ENCODE measurements around the gene CLRN3.

The CLRN3 gene

GRCh38 chr10:127877116-127877515 lies 15.6 kb downstream of the CLRN3 start:
- Histone ChIP-seq H3K9me3 (no peaks in the 10 kb centered on the region), H3K27me3 (no peaks in the 10 kb centered on the region), H3K36me3 (no peaks in the 10 kb centered on the region), H3K4me3 (ENCODE audit: low read depth, low read length) (no peak overlapping the region), H3K4me1 (no peaks in the 10 kb centered on the region)
- no peak for DNase-seq
- TF ChIP-seq, protein P1, sequence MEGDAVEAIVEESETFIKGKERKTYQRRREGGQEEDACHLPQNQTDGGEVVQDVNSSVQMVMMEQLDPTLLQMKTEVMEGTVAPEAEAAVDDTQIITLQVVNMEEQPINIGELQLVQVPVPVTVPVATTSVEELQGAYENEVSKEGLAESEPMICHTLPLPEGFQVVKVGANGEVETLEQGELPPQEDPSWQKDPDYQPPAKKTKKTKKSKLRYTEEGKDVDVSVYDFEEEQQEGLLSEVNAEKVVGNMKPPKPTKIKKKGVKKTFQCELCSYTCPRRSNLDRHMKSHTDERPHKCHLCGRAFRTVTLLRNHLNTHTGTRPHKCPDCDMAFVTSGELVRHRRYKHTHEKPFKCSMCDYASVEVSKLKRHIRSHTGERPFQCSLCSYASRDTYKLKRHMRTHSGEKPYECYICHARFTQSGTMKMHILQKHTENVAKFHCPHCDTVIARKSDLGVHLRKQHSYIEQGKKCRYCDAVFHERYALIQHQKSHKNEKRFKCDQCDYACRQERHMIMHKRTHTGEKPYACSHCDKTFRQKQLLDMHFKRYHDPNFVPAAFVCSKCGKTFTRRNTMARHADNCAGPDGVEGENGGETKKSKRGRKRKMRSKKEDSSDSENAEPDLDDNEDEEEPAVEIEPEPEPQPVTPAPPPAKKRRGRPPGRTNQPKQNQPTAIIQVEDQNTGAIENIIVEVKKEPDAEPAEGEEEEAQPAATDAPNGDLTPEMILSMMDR (IDR thresholded peaks at IDR 0.05; ENCODE audit: low read depth, low read length): no peak

GRCh38 chr10:127875916-127876315 lies 16.8 kb downstream of the CLRN3 start:
- Histone ChIP-seq H3K36me3 (no peaks in the 10 kb centered on the region), H3K27me3 (no peaks in the 10 kb centered on the region), H3K4me3 (ENCODE audit: low read depth, low read length) (no peak overlapping the region), H3K4me1 (no peaks in the 10 kb centered on the region), H3K9me3 (no peaks in the 10 kb centered on the region)
- TF ChIP-seq, protein P1 (IDR thresholded peaks at IDR 0.05; ENCODE audit: low read depth, low read length): no peak
- no peak for DNase-seq

DNA sequence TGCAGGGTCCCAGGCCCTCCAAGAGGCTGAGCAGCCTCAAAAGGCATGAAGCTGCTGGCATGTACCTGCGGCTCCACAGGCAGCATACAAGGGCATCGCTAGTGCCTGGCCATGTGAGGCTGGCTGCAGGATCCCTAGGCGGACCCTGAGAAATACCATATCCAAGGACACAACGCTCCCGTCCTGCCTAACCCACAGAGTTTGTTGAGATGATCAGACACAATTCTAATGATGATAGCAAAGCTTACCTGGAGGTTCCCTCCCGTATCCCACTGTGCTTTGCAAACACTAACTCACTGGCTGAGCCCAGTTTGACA lies 17.3 kb downstream of the CLRN3 start:
- no peaks in the 10 kb centered on the region for H3K36me3 ChIP-seq
- TF ChIP-seq, protein P1 (IDR thresholded peaks at IDR 0.05; ENCODE audit: low read depth, low read length): no peak
- no peaks in the 10 kb centered on the region for H3K27me3 ChIP-seq
- H3K4me3 ChIP-seq (ENCODE audit: low read depth, low read length): no peak overlapping the region
- DNase-seq: no peak
- H3K4me1 ChIP-seq: no peaks in the 10 kb centered on the region
- H3K9me3 ChIP-seq: no peaks in the 10 kb centered on the region

- no peaks in the 10 kb centered on the region for H3K36me3 ChIP-seq
- DNase-seq: no peak
- TF ChIP-seq, protein P1 (IDR thresholded peaks at IDR 0.05; ENCODE audit: low read depth, low read length): no peak
Measured at GRCh38 chr10:127874671-127875448, 17.9 kb downstream of the CLRN3 start.

DNA sequence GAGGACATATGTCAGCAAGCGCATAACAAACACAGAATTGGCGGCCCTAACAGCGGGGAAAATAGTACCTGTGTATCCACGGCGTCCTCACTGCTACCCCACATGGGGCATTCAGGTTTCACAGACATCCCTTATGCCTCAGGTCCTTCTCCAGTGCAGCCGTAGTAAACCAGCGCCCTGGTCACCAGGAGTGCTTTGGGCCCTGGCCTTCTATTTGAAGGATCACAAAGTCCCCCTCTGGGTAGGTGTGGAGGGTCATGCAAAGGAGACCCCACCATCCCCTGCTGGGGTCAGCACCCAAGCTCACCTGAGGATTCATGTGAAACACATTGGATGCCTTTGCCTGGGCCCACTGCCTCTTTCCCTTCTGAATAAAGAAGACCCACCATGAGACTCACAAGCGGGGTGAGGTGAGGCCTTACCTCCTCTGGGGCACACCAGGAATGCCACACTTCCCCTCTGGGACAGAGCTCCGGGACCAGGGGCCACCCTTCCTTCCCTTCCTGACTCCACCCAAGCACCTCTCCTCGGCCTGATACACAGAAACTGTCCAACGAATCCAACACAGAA lies 18.8 kb downstream of the CLRN3 start:
- Histone ChIP-seq H3K4me3 (ENCODE audit: low read depth, low read length) (no peak overlapping the region), H3K27me3 (no peaks in the 10 kb centered on the region), H3K36me3 (no peaks in the 10 kb centered on the region), H3K4me1 (no peaks in the 10 kb centered on the region), H3K9me3 (no peaks in the 10 kb centered on the region)
- no peak for DNase-seq
- TF ChIP-seq, protein P1 (IDR thresholded peaks at IDR 0.05; ENCODE audit: low read depth, low read length): no peak

More at GRCh38 chr10:127874671-127875448, 17.9 kb downstream of the CLRN3 start:
- Histone ChIP-seq H3K4me1 (no peaks in the 10 kb centered on the region), H3K27me3 (no peaks in the 10 kb centered on the region), H3K4me3 (ENCODE audit: low read depth, low read length) (no peak overlapping the region), H3K9me3 (no peaks in the 10 kb centered on the region)

- no peaks in the 10 kb centered on the region for H3K4me1 ChIP-seq
- H3K9me3 ChIP-seq: no peaks in the 10 kb centered on the region
- TF ChIP-seq, protein P1 (IDR thresholded peaks at IDR 0.05; ENCODE audit: low read depth, low read length): no peak
- DNase-seq: no peak
- no peaks in the 10 kb centered on the region for H3K36me3 ChIP-seq
- no peaks in the 10 kb centered on the region for H3K27me3 ChIP-seq
- H3K4me3 ChIP-seq (ENCODE audit: low read depth, low read length): no peak overlapping the region
Measured at GRCh38 chr10:127872871-127873600, 19.7 kb downstream of the CLRN3 start.

All from BE2C (cell line).